ENCODE measurements around the gene UBE2J1.

DNA sequence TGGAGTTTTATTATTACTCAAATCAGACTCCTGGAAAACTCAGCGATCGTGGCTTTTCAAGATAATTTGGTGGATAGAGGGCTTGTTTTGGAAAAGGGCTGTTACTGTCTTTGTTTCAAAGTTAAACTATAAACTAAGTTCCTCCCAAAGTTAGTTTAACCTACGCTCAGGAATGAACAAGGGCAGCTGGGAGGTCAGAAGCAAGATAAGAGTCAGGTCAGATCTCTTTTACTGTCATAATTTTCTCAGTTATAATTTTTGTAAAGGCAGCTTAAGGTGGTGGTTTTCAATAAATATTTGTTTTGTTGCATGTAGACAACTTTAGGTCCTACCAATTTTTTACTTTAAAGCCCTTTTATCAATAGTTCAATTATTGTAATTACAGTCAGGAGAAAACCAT lies 28.2 kb downstream of the UBE2J1 start:
- TF ChIP-seq EZH2 (IDR thresholded peaks at IDR 0.05; ENCODE audit: insufficient read depth, poor library complexity, severe bottlenecking) = no peak
- TF ChIP-seq EZH2phosphoT487 (IDR thresholded peaks at IDR 0.05; ENCODE audit: insufficient read depth, low read depth) = no peak
